WTC11 (cell line): ENCODE data around the gene ARPC2. TPM values are rescaled to one million over a fixed set of nuclear protein-coding genes. Genes with fewer than 3 reads are reported as not detected.

Experiments
- ATAC-seq: fragments of 200-7000 bp; cut with Tn5 transposase; 2 replicates; pipeline ENCODE4 v1.10.0; 2021; ENCODE audit warnings: mild to moderate bottlenecking, moderate library complexity
- CTCF ChIA-PET: fragments of 300-600 bp; sonication (Branson Sonifier 250); formaldehyde crosslinking; loops from one replicate; lab custom pipeline; 2021; ENCODE audit warnings: antibody characterized with exemption; lab: Charles Lee
- POLR2A ChIA-PET: fragments of 350-600 bp; sonication (Branson Sonifier 250); formaldehyde crosslinking; loops from one replicate; lab custom pipeline; 2021; ENCODE audit warnings: antibody characterized with exemption; lab: Charles Lee
- DNase-seq: peaks from one replicate; pipeline ENCODE4 v3.0.0; 2021; ENCODE audit warnings: low spot score
- H3K27ac Mint-ChIP-seq: 2 replicates; pipeline ENCODE4 v1.8.0; 2021; ENCODE audit warnings: mixed read lengths
- H3K27me3 Mint-ChIP-seq: 2 replicates; pipeline ENCODE4 v1.8.0; 2021; ENCODE audit warnings: low read depth, mild to moderate bottlenecking, moderate library complexity, mixed read lengths
- H3K36me3 Mint-ChIP-seq: 2 replicates; pipeline ENCODE4 v1.8.0; 2021; ENCODE audit warnings: mixed read lengths
- H3K4me1 Mint-ChIP-seq: 2 replicates; pipeline ENCODE4 v1.8.0; 2022; ENCODE audit warnings: mixed read lengths
- H3K4me3 Mint-ChIP-seq: 2 replicates; pipeline ENCODE4 v1.8.0; 2021; ENCODE audit warnings: mild to moderate bottlenecking, moderate library complexity, mixed read lengths
- H3K9me3 Mint-ChIP-seq: 2 replicates; pipeline ENCODE4 v1.8.0; 2021; ENCODE audit warnings: mixed read lengths
- CREB1 ChIP-seq: sonication (generic); formaldehyde crosslinking; IDR thresholded peaks from 2 replicates; pipeline ENCODE4 v1.8.0; 2023; ENCODE audit warnings: mild to moderate bottlenecking, missing genetic modification reagents
- CREM ChIP-seq: sonication (generic); formaldehyde crosslinking; IDR thresholded peaks from 2 replicates; pipeline ENCODE4 v1.8.1; 2022; ENCODE audit warnings: mild to moderate bottlenecking, missing genetic modification reagents, moderate library complexity
- FOXP1 ChIP-seq: sonication (generic); formaldehyde crosslinking; IDR thresholded peaks from 2 replicates; pipeline ENCODE4 v1.8.0; 2022; ENCODE audit warnings: missing genetic modification reagents, mild to moderate bottlenecking, moderate library complexity, borderline replicate concordance
- GABPB1 ChIP-seq: sonication (generic); formaldehyde crosslinking; IDR thresholded peaks from 2 replicates; pipeline ENCODE4 v1.8.1; 2023; ENCODE audit warnings: mild to moderate bottlenecking, missing genetic modification reagents
- MYBL2 ChIP-seq: sonication (generic); formaldehyde crosslinking; IDR thresholded peaks from 2 replicates; pipeline ENCODE4 v1.8.1; 2023; ENCODE audit warnings: mild to moderate bottlenecking, moderate library complexity, missing genetic modification reagents
- OVOL2 ChIP-seq: fragments of 250-450 bp; sonication (Bioruptor Pico); IDR thresholded peaks from 2 replicates; pipeline ENCODE4 v1.9.0; 2021; ENCODE audit warnings: mild to moderate bottlenecking, borderline replicate concordance
- SOX15 ChIP-seq: fragments of 250-450 bp; sonication (Bioruptor Pico); IDR thresholded peaks from 2 replicates; pipeline ENCODE4 v1.9.0; 2021; ENCODE audit warnings: mild to moderate bottlenecking
- SP1 ChIP-seq: sonication (generic); formaldehyde crosslinking; conservative IDR thresholded peaks from 2 replicates; pipeline ENCODE4 v1.8.1; 2022; ENCODE audit warnings: missing genetic modification reagents
- ZNF263 ChIP-seq: sonication (generic); formaldehyde crosslinking; IDR thresholded peaks from 2 replicates; pipeline ENCODE4 v1.8.1; 2022; ENCODE audit warnings: low read depth, mild to moderate bottlenecking, moderate library complexity, missing genetic modification reagents
- total RNA-seq: library from RNA; stranded (reverse); gene quantifications from 3 replicates; pipeline ENCODE4 v1.2.3, GENCODE V29; 2021
- TF ChIP-seq, protein P1 (sequence below): fragments of 250-450 bp; sonication (Bioruptor Pico); IDR thresholded peaks from 2 replicates; pipeline ENCODE4 v2.1.2; 2022; ENCODE audit warnings: mild to moderate bottlenecking, moderate library complexity
- TF ChIP-seq, protein P2 (sequence below): fragments of 250-450 bp; sonication (Bioruptor Pico); conservative IDR thresholded peaks from 2 replicates; pipeline ENCODE4 v1.9.0; 2021; ENCODE audit warnings: mild to moderate bottlenecking
- TF ChIP-seq, protein P3 (sequence below): sonication (generic); formaldehyde crosslinking; IDR thresholded peaks from 2 replicates; pipeline ENCODE4 v1.8.1; 2023; ENCODE audit warnings: mild to moderate bottlenecking, missing genetic modification reagents, moderate library complexity
- TF ChIP-seq, protein P4 (sequence below): sonication (generic); formaldehyde crosslinking; IDR thresholded peaks from 2 replicates; pipeline ENCODE4 v1.8.1; 2023; ENCODE audit warnings: mild to moderate bottlenecking, moderate library complexity, missing genetic modification reagents
- TF ChIP-seq, protein P5 (sequence below): sonication (generic); formaldehyde crosslinking; IDR thresholded peaks from 2 replicates; pipeline ENCODE4 v1.8.0; 2023; ENCODE audit warnings: missing genetic modification reagents, mild to moderate bottlenecking, borderline replicate concordance
- TF ChIP-seq, protein P6 (sequence below): sonication (generic); formaldehyde crosslinking; IDR thresholded peaks from 2 replicates; pipeline ENCODE4 v1.8.1; 2022; ENCODE audit warnings: mild to moderate bottlenecking, missing genetic modification reagents, moderate library complexity, borderline replicate concordance

The ARPC2 gene
- total RNA-seq, 1 experiment from 2014 or later: 184 TPM

DNA sequence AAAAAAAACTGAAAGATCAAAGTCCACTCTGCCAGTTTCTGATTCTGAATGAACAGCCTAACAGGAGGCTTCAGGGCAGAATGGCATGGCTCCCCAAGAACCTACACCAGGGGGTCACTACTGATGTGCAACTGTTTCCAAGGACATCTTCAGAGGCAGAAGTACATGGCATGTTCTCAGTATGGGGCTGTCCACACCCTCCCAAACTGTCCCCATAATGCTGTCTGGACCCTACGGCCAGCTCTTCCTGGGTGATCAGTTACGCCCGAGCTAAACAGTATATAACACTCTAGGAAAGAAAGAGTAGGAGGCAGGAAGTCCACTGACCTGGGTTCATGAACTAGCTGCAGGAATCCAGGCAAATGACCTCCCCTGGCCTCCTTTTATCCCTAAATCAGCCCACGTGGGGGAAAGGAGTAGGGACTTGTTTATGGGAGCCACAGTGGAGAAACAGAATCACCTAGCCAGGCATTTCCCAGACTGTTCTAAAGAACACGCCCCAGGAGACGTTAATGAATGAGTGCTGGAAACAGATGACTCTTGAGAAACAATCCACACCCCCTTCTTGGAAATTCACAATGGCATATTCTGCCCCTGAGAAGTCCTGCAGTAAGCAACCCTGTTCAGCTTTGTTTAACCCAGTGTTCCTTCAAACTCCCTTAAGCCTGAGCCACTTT lies 72.8 kb downstream of the ARPC2 start (continued):
- TF ChIP-seq, protein P1, sequence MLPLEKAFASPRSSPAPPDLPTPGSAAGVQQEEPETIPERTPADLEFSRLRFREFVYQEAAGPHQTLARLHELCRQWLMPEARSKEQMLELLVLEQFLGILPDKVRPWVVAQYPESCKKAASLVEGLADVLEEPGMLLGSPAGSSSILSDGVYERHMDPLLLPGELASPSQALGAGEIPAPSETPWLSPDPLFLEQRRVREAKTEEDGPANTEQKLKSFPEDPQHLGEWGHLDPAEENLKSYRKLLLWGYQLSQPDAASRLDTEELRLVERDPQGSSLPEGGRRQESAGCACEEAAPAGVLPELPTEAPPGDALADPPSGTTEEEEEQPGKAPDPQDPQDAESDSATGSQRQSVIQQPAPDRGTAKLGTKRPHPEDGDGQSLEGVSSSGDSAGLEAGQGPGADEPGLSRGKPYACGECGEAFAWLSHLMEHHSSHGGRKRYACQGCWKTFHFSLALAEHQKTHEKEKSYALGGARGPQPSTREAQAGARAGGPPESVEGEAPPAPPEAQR (CRISPR knock-in tag): no peak
- TF ChIP-seq, protein P2, sequence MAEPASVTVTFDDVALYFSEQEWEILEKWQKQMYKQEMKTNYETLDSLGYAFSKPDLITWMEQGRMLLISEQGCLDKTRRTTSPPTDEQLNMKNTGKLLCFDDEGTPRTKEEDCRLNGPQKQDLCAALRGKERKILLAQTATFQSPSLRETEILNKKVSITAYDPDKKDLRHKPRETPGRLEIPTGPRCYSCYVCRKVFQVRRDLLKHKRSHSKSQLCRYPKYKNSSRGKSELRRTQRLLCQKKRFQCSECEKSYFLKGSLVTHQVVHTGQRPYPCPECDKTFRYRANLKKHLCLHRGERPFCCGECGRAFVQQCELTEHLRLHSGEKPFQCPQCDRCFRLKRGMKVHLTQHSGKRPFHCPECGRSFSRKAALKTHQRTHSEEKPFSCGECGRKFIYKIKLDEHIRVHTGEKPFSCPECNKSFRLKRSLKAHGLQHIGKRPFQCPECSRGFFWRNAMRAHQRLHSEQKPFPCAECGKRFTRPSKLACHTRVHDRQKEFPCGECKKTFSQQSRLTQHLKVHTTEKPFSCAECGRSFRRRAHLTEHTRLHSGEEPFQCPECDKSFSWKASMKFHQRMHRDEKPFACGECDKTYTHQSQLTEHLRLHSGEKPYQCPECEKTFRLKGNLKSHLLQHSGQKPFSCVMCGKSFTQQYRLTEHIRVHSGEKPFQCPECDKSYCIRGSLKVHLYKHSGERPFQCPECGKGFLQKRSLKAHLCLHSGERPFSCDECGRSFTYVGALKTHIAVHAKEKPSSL (CRISPR knock-in tag): no peak
- no peak for TF ChIP-seq SOX15 (CRISPR knock-in tag)
- TF ChIP-seq, protein P3, sequence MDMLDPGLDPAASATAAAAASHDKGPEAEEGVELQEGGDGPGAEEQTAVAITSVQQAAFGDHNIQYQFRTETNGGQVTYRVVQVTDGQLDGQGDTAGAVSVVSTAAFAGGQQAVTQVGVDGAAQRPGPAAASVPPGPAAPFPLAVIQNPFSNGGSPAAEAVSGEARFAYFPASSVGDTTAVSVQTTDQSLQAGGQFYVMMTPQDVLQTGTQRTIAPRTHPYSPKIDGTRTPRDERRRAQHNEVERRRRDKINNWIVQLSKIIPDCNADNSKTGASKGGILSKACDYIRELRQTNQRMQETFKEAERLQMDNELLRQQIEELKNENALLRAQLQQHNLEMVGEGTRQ (CRISPR knock-in tag): no peak
- TF ChIP-seq, protein P4, sequence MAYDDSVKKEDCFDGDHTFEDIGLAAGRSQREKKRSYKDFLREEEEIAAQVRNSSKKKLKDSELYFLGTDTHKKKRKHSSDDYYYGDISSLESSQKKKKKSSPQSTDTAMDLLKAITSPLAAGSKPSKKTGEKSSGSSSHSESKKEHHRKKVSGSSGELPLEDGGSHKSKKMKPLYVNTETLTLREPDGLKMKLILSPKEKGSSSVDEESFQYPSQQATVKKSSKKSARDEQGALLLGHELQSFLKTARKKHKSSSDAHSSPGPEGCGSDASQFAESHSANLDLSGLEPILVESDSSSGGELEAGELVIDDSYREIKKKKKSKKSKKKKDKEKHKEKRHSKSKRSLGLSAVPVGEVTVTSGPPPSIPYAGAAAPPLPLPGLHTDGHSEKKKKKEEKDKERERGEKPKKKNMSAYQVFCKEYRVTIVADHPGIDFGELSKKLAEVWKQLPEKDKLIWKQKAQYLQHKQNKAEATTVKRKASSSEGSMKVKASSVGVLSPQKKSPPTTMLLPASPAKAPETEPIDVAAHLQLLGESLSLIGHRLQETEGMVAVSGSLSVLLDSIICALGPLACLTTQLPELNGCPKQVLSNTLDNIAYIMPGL (CRISPR knock-in tag): no peak
- no peak for TF ChIP-seq ZNF263 (CRISPR knock-in tag)

DNA sequence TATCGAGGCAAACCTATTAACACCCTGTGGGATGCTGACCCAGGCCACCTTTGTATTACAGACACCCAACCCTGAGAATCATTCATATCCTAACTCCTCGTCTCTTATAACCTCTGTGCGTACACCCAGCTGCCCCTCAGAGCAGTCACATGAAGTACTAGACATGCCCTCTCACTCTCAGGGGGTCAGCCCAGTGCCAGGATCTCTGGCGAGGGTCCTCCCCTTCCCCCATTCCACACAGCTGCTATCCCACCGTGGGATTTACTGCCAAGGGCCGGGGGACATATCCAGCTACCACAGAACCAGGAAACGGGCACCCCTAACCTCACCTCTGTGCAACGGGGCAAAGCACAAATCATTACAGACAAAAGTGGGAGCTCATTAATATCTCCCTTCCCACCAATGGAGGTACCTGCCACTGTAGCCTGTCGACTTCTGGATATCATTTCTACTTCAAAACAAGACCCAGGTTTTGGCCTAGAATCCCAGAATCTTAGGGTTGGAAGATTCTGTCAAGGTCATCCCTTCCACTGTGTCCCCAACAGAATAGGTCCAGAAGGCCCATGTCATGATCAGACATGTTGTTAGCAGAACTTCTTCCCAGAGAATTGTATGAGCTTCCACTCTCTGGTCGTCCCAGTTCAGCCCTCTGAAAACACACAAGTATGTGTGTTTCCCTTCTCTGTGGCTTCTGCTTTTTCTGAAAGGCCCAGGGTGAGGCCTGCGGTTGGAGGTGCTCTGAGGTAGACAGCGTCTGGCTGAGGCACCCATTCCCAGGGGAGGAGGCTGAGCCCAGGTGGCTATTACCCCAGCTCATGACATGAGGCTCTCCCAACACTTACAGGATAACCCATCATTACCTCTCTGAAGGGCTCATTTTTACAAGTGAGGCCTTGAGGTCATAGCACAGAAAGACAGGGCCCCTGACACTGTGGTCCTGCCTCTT lies 73.6 kb downstream of the ARPC2 start:
- H3K27ac Mint-ChIP-seq: no peak overlapping the region; the same call in 1 of the 2 replicates
- H3K4me3 Mint-ChIP-seq: peak overlapping the region; percentile 65
- POLR2A ChIA-PET: no interaction called here

DNA sequence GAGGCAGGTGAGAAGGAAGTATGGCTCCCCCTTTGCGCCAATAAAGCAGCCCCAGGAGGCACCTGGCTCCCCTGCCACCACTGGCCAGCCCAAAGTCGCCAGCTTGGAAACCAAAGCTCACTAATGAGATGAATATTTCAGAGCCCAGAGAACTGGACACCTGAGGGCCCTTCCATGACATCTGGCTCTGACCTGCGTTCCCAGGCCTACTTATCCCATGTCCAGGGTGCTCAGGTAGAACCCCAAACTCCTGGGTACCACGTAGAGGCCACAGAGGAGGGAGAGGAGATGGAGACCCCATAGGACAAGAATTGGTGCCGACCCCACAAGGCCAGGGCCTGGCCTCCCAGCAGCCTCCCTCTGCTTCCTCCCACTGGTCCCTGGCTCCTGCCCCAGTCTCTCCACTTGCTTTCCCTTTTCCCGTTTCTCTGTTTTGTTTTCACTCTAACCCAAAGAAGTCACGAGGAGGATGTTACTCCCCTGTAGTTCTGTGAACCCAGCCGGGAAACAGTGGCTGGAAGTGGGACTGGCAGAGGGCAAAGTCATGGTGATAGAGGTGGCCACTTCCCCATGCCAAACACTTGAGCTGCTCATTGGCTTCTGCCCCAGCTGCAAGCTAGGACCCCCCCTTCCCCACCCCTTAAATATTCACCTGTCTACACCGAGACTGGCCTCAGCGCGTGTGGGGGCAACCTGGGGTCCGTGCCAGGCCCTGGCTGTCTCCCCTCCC lies 74.5 kb downstream of the ARPC2 start:
- ChIA-PET POLR2A (interaction anchor here (0.6 kb wide), 2 partner anchors 31 to 65 kb away, joined by 4 to 6 read pairs; partner anchors contain the start of gene CATIP), CTCF (interaction anchor here (0.6 to 2.4 kb wide), 16 partner anchors 9 to 1662 kb away, joined by 3 to 9 read pairs (median 4); partner anchors contain the start of genes AAMP, CATIP and PNKD)
- no peaks in the 10 kb centered on the region for H3K9me3 Mint-ChIP-seq
- no peak overlapping the region for H3K27ac Mint-ChIP-seq
- peak overlapping the region; percentile 65 for H3K4me3 Mint-ChIP-seq
- DNase-seq (no peak), ATAC-seq (no peak)
- no peaks in the 10 kb centered on the region for H3K36me3 Mint-ChIP-seq
- H3K4me1 Mint-ChIP-seq: peaks cover 55% of the 10 kb centered on the region
- H3K27me3 Mint-ChIP-seq: peaks cover 4% of the 10 kb centered on the region; the same call in 1 of the 2 replicates
- TF ChIP-seq SP1 (CRISPR knock-in tag) (no peak), CREM (CRISPR knock-in tag) (no peak), CREB1 (CRISPR knock-in tag) (no peak), GABPB1 (CRISPR knock-in tag) (no peak), MYBL2 (no peak), FOXP1 (CRISPR knock-in tag) (no peak)
- TF ChIP-seq, protein P5, sequence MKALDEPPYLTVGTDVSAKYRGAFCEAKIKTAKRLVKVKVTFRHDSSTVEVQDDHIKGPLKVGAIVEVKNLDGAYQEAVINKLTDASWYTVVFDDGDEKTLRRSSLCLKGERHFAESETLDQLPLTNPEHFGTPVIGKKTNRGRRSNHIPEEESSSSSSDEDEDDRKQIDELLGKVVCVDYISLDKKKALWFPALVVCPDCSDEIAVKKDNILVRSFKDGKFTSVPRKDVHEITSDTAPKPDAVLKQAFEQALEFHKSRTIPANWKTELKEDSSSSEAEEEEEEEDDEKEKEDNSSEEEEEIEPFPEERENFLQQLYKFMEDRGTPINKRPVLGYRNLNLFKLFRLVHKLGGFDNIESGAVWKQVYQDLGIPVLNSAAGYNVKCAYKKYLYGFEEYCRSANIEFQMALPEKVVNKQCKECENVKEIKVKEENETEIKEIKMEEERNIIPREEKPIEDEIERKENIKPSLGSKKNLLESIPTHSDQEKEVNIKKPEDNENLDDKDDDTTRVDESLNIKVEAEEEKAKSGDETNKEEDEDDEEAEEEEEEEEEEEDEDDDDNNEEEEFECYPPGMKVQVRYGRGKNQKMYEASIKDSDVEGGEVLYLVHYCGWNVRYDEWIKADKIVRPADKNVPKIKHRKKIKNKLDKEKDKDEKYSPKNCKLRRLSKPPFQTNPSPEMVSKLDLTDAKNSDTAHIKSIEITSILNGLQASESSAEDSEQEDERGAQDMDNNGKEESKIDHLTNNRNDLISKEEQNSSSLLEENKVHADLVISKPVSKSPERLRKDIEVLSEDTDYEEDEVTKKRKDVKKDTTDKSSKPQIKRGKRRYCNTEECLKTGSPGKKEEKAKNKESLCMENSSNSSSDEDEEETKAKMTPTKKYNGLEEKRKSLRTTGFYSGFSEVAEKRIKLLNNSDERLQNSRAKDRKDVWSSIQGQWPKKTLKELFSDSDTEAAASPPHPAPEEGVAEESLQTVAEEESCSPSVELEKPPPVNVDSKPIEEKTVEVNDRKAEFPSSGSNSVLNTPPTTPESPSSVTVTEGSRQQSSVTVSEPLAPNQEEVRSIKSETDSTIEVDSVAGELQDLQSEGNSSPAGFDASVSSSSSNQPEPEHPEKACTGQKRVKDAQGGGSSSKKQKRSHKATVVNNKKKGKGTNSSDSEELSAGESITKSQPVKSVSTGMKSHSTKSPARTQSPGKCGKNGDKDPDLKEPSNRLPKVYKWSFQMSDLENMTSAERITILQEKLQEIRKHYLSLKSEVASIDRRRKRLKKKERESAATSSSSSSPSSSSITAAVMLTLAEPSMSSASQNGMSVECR (CRISPR knock-in tag): no peak

More for the DNA sequence above, 73.6 kb downstream of the ARPC2 start:
- Mint-ChIP-seq H3K36me3 (no peaks in the 10 kb centered on the region), H3K4me1 (peaks cover 55% of the 10 kb centered on the region), H3K27me3 (peaks cover 4% of the 10 kb centered on the region; the same call in 1 of the 2 replicates), H3K9me3 (no peaks in the 10 kb centered on the region)
- CTCF ChIA-PET: interaction anchor here (0.6 to 2.4 kb wide), 8 partner anchors 11 to 1661 kb away, joined by 3 to 9 read pairs (median 4); partner anchors contain the start of genes AAMP, CATIP and PNKD
- DNase-seq (no peak), ATAC-seq (no peak)
- TF ChIP-seq, protein P6, sequence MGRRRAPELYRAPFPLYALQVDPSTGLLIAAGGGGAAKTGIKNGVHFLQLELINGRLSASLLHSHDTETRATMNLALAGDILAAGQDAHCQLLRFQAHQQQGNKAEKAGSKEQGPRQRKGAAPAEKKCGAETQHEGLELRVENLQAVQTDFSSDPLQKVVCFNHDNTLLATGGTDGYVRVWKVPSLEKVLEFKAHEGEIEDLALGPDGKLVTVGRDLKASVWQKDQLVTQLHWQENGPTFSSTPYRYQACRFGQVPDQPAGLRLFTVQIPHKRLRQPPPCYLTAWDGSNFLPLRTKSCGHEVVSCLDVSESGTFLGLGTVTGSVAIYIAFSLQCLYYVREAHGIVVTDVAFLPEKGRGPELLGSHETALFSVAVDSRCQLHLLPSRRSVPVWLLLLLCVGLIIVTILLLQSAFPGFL: 0 out of 2 replicates have a peak, but pooled peaks have one; percentile 10
- TF ChIP-seq OVOL2 (CRISPR knock-in tag): no peak
